PFSK-1 (cell line): ENCODE data around the gene HIP1R.

ENCODE experiments used
- FOXP2 ChIP-seq: optimal IDR thresholded peaks from 2 replicates; pipeline ENCODE3; 2011; ENCODE audit warnings: borderline replicate concordance, control low read depth, inconsistent platforms; ENCODE audit not compliant: insufficient read depth; ENCODE audit errors: extremely low read length, extremely low read depth
- POLR2AphosphoS5 ChIP-seq: IDR thresholded peaks from 2 replicates; pipeline ENCODE4 v1.6.1; 2012; ENCODE audit warnings: low read depth, mild to moderate bottlenecking, control low read depth, low read length, moderate library complexity
- SIN3A ChIP-seq: IDR thresholded peaks from 2 replicates; pipeline ENCODE4 v1.6.1; 2012; ENCODE audit warnings: mild to moderate bottlenecking, low read length, moderate library complexity, borderline replicate concordance; ENCODE audit not compliant: insufficient read depth
- TAF1 ChIP-seq: IDR thresholded peaks from 2 replicates; pipeline ENCODE4 v1.6.1; 2012; ENCODE audit warnings: low read length, control low read depth, borderline replicate concordance; ENCODE audit not compliant: insufficient read depth
- TF ChIP-seq, protein P1 (sequence below), 2 experiments: IDR thresholded peaks; 2 replicates each; pipeline versions ENCODE4 v1.6.1 to v1.8.0; 2011 to 2012; ENCODE audit warnings: low read depth in 2 of 2, low read length in 2 of 2, control low read depth in 1 of 2, inconsistent platforms in 1 of 2, mild to moderate bottlenecking in 1 of 2, moderate library complexity in 1 of 2; ENCODE audit not compliant: insufficient read depth in 1 of 2

The HIP1R gene

GRCh38 chr12:122862872-122863701, 27.8 kb downstream of the HIP1R start:
- TF ChIP-seq POLR2AphosphoS5, result no peak
- TF ChIP-seq, protein P1, sequence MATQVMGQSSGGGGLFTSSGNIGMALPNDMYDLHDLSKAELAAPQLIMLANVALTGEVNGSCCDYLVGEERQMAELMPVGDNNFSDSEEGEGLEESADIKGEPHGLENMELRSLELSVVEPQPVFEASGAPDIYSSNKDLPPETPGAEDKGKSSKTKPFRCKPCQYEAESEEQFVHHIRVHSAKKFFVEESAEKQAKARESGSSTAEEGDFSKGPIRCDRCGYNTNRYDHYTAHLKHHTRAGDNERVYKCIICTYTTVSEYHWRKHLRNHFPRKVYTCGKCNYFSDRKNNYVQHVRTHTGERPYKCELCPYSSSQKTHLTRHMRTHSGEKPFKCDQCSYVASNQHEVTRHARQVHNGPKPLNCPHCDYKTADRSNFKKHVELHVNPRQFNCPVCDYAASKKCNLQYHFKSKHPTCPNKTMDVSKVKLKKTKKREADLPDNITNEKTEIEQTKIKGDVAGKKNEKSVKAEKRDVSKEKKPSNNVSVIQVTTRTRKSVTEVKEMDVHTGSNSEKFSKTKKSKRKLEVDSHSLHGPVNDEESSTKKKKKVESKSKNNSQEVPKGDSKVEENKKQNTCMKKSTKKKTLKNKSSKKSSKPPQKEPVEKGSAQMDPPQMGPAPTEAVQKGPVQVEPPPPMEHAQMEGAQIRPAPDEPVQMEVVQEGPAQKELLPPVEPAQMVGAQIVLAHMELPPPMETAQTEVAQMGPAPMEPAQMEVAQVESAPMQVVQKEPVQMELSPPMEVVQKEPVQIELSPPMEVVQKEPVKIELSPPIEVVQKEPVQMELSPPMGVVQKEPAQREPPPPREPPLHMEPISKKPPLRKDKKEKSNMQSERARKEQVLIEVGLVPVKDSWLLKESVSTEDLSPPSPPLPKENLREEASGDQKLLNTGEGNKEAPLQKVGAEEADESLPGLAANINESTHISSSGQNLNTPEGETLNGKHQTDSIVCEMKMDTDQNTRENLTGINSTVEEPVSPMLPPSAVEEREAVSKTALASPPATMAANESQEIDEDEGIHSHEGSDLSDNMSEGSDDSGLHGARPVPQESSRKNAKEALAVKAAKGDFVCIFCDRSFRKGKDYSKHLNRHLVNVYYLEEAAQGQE (IDR thresholded peaks at IDR 0.05; ENCODE audit: insufficient read depth in 1 of 2, low read depth in 2 of 2, low read length in 2 of 2), result no peak

DNA sequence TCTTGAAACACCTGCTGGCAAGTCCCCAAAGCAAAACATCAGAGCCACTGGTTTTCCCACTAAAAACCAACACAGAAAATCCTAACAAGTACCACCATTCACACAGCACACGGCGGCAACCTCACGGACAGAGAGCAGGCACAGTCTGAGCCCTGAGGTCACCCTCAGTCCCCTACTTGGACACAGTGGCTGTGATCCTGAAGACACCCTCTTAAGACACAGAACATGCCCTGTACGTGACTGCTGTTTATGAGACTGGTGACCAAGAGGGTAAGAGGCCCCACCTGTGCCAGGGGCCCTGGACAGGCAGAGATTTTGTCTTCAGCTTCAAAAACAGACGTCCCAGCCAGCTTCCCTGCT, 29.6 kb downstream of the HIP1R start:
- TF ChIP-seq, protein P1 (IDR thresholded peaks at IDR 0.05; ENCODE audit: insufficient read depth in 1 of 2, low read depth in 2 of 2, low read length in 2 of 2), result no peak
- TF ChIP-seq FOXP2 (no peak), TAF1 (no peak), SIN3A (no peak), POLR2AphosphoS5 (no peak)

- TF ChIP-seq, protein P1 (IDR thresholded peaks at IDR 0.05; ENCODE audit: insufficient read depth in 1 of 2, low read depth in 2 of 2, low read length in 2 of 2), result no peak
- no peak for TF ChIP-seq FOXP2
- TF ChIP-seq SIN3A, result no peak
- TF ChIP-seq POLR2AphosphoS5, result no peak
- no peak for TF ChIP-seq TAF1
These were observed 30.3 kb downstream of the HIP1R start for GRCh38 chr12:122865268-122866231.

GRCh38 chr12:122866379-122866778, 31.1 kb downstream of the HIP1R start:
- no peak for TF ChIP-seq FOXP2
- TF ChIP-seq POLR2AphosphoS5, result no peak
- TF ChIP-seq TAF1, result no peak

- no peak for TF ChIP-seq TAF1
- TF ChIP-seq FOXP2, result no peak
These were observed 31.8 kb downstream of the HIP1R start for GRCh38 chr12:122866950-122867607.
